HepG2 (cell line): ENCODE measurements around the gene ASMT. TPM values are rescaled to one million over a fixed set of nuclear protein-coding genes. Genes with fewer than 3 reads are reported as not detected.
A peak's percentile ranks its signal among the peaks of the same experiment; 100 is the strongest.

Experiments
- BCL6 ChIP-seq: IDR thresholded peaks from 2 replicates; pipeline ENCODE4 v1.6.1; 2016; ENCODE audit warnings: missing genetic modification reagents, missing compliant biosample characterization
- DMAP1 ChIP-seq: IDR thresholded peaks from 2 replicates; pipeline ENCODE4 v1.6.1; 2016
- FOXO4 ChIP-seq: sonication (generic); formaldehyde crosslinking; conservative IDR thresholded peaks from 2 replicates; pipeline ENCODE4 v1.8.1; 2023; ENCODE audit warnings: missing genetic modification reagents
- GATAD1 ChIP-seq: IDR thresholded peaks from 2 replicates; pipeline ENCODE4 v1.6.1; 2016; ENCODE audit warnings: missing genetic modification reagents, missing compliant biosample characterization
- GMEB1 ChIP-seq: sonication (generic); formaldehyde crosslinking; IDR thresholded peaks from 2 replicates; pipeline ENCODE4 v1.5.1; 2020; ENCODE audit warnings: missing genetic modification reagents, mild to moderate bottlenecking, borderline replicate concordance
- ISL2 ChIP-seq: sonication (generic); formaldehyde crosslinking; IDR thresholded peaks from 2 replicates; pipeline ENCODE4 v1.5.0; 2020; ENCODE audit warnings: missing genetic modification reagents
- JUND ChIP-seq: sonication (generic); formaldehyde crosslinking; IDR thresholded peaks from 2 replicates; pipeline ENCODE4 v1.8.0; 2022; ENCODE audit warnings: mild to moderate bottlenecking, missing genetic modification reagents
- MED1 ChIP-seq: sonication (generic); formaldehyde crosslinking; IDR thresholded peaks from 2 replicates; pipeline ENCODE4 v1.4.0; 2020; ENCODE audit warnings: missing genetic modification reagents
- MNT ChIP-seq: fragments of 450-650 bp; IDR thresholded peaks from 2 replicates; pipeline ENCODE4 v1.6.1; 2016
- MYC ChIP-seq: sonication (generic); formaldehyde crosslinking; IDR thresholded peaks from 2 replicates; pipeline ENCODE4 v1.9.0; 2021; ENCODE audit warnings: missing genetic modification reagents, borderline replicate concordance
- PBX3 ChIP-seq: sonication (generic); formaldehyde crosslinking; IDR thresholded peaks from 2 replicates; pipeline ENCODE4 v1.8.1; 2023; ENCODE audit warnings: missing genetic modification reagents, inconsistent platforms, borderline replicate concordance
- TAF1 ChIP-seq: sonication (generic); formaldehyde crosslinking; IDR thresholded peaks from 2 replicates; pipeline ENCODE4 v1.4.0; 2020; ENCODE audit warnings: missing genetic modification reagents
- USF2 ChIP-seq, 2 experiments: sonication (generic) in 1 of 2; formaldehyde crosslinking in 1 of 2; IDR thresholded peaks; 2 replicates each; pipeline versions ENCODE4 v1.5.1 to v1.6.1; 2011 to 2020; ENCODE audit warnings: borderline replicate concordance in 1 of 2, low read depth in 1 of 2, low read length in 1 of 2, mild to moderate bottlenecking in 1 of 2, missing genetic modification reagents in 1 of 2, moderate library complexity in 1 of 2
- ZNF281 ChIP-seq: sonication (generic); formaldehyde crosslinking; IDR thresholded peaks from 2 replicates; pipeline ENCODE4 v1.4.0; 2020; ENCODE audit warnings: missing genetic modification reagents, borderline replicate concordance
- ZNF350 ChIP-seq: sonication (generic); formaldehyde crosslinking; IDR thresholded peaks from 2 replicates; pipeline ENCODE4 v1.4.0; 2020; ENCODE audit warnings: mild to moderate bottlenecking, low read depth, missing genetic modification reagents, borderline replicate concordance
- ZNF615 ChIP-seq: sonication (generic); formaldehyde crosslinking; IDR thresholded peaks from 2 replicates; pipeline ENCODE4 v1.5.0; 2020; ENCODE audit warnings: mild to moderate bottlenecking, missing genetic modification reagents, borderline replicate concordance
- ZSCAN31 ChIP-seq: sonication (generic); formaldehyde crosslinking; IDR thresholded peaks from 2 replicates; pipeline ENCODE4 v1.5.0; 2020; ENCODE audit warnings: low read depth, mild to moderate bottlenecking, missing genetic modification reagents
- polyA plus RNA-seq, 8 experiments: library from polyadenylated mRNA; depleted of rRNA in 3 of 8; stranded (reverse) in 7 of 8; unstranded in 1 of 8; fragments of >200 nt; fragmentation: Illumina TruSeq in 4 of 8; extraction: Trizol in 4 of 8; gene quantifications; 2 replicates each; pipeline versions ENCODE4 v1.2.1 to v1.2.3, GENCODE V29; 2011 to 2016; ENCODE audit warnings: low read depth in 4 of 8, missing spikeins in 1 of 8, mixed read lengths in 1 of 8; ENCODE audit not compliant: insufficient read depth in 1 of 8
- total RNA-seq, 5 experiments: library from RNA; depleted of rRNA; stranded (reverse); fragments of >200 nt; fragmentation: Illumina TruSeq; extraction: Trizol; gene quantifications; 2 replicates each; pipeline ENCODE4 v1.2.3, GENCODE V29; 2016; ENCODE audit warnings: low read depth in 1 of 5

The ASMT gene
- total and polyA plus RNA-seq, 2 of the 13 experiments (the other 11 are each of a cell fraction or from before 2014, with no cell fraction given), result 0.04 TPM; not detected in 1

GRCh38 chrX:1591102-1591862 is 23.6 kb upstream of the ASMT start, which contains the start of gene AKAP17A (continued):
- TF ChIP-seq PBX3 (no peak), USF2 (IDR thresholded peaks at IDR 0.05; ENCODE audit: low read depth, low read length) (no peak), USF2 (CRISPR knock-in tag; IDR thresholded peaks at IDR 0.05; ENCODE audit: borderline replicate concordance) (no peak), FOXO4 (CRISPR knock-in tag) (no peak), GATAD1 (CRISPR knock-in tag) (peak; percentile 87), GMEB1 (CRISPR knock-in tag) (peak; percentile 83; the same call in 1 of the 2 replicates), ZSCAN31 (CRISPR knock-in tag) (no peak), BCL6 (CRISPR knock-in tag) (no peak), ISL2 (CRISPR knock-in tag) (no peak), TAF1 (CRISPR knock-in tag) (peak; percentile 54; the same call in 1 of the 2 replicates), DMAP1 (CRISPR knock-in tag) (peak; percentile 55; the same call in 1 of the 2 replicates), JUND (no peak), MYC (peak; percentile 54; the same call in 1 of the 2 replicates), MNT (no peak), ZNF281 (CRISPR knock-in tag) (peak; percentile 71; the same call in 1 of the 2 replicates), MED1 (CRISPR knock-in tag) (no peak), ZNF350 (CRISPR knock-in tag) (no peak; the same call in 1 of the 2 replicates), ZNF615 (no peak)
